Chondrocyte (in vitro differentiated cells): Measurements from ENCODE around the gene TCF4. TPM values are rescaled to one million over a fixed set of nuclear protein-coding genes. Genes with fewer than 3 reads are reported as not detected.

Source experiments
- DNase-seq: peaks from one replicate; pipeline ENCODE4 v3.0.0; 2021; ENCODE audit warnings: mixed read lengths, low spot score
- H3K27ac Mint-ChIP-seq: one replicate; pipeline ENCODE4 v1.8.0; 2021; ENCODE audit warnings: mild to moderate bottlenecking, moderate library complexity, mixed read lengths; ENCODE audit not compliant: unreplicated experiment
- H3K27me3 Mint-ChIP-seq: 2 replicates; pipeline ENCODE4 v1.8.0; 2021; ENCODE audit warnings: low read depth, mixed read lengths
- H3K36me3 Mint-ChIP-seq: 2 replicates; pipeline ENCODE4 v1.8.0; 2021; ENCODE audit warnings: low read depth, mixed read lengths
- H3K4me1 Mint-ChIP-seq: 2 replicates; pipeline ENCODE4 v1.8.0; 2021; ENCODE audit warnings: low read depth, mild to moderate bottlenecking, mixed read lengths
- H3K4me3 Mint-ChIP-seq: one replicate; pipeline ENCODE4 v1.8.0; 2021; ENCODE audit warnings: mild to moderate bottlenecking, moderate library complexity, mixed read lengths; ENCODE audit not compliant: unreplicated experiment
- H3K9me3 Mint-ChIP-seq: 2 replicates; pipeline ENCODE4 v1.8.0; 2021; ENCODE audit warnings: low read depth, mixed read lengths
- CTCF ChIP-seq: fragments of 200-600 bp; sonication (generic); IDR thresholded peaks from 2 replicates; pipeline ENCODE4 v1.5.0; 2021; ENCODE audit warnings: antibody characterized with exemption, mild to moderate bottlenecking, moderate library complexity
- total RNA-seq: library from RNA; stranded (reverse); gene quantifications from 3 replicates; pipeline ENCODE4 v1.2.1, GENCODE V29; 2021

Gene TCF4
- total RNA-seq, 1 donor from 2014 or later, result 36.8 TPM

- peaks cover 22% of the 10 kb centered on the region for H3K4me1 Mint-ChIP-seq
- no peak overlapping the region for H3K27ac Mint-ChIP-seq
- DNase-seq, result no peak
- H3K36me3 Mint-ChIP-seq, result no peaks in the 10 kb centered on the region
- no peaks in the 10 kb centered on the region for H3K9me3 Mint-ChIP-seq
- no peak for TF ChIP-seq CTCF
- no peaks in the 10 kb centered on the region for H3K27me3 Mint-ChIP-seq
- no peak overlapping the region for H3K4me3 Mint-ChIP-seq
Observed at GRCh38 chr18:55395799-55396198, 192.2 kb downstream of the TCF4 start.

- TF ChIP-seq CTCF, result no peak
- H3K27ac Mint-ChIP-seq, result no peak overlapping the region
Observed at GRCh38 chr18:55390898-55391297, 197.1 kb downstream of the TCF4 start.

GRCh38 chr18:55387139-55387984, 200.6 kb downstream of the TCF4 start:
- Mint-ChIP-seq H3K4me3 (no peak overlapping the region), H3K9me3 (peaks cover 11% of the 10 kb centered on the region), H3K36me3 (peaks cover 4% of the 10 kb centered on the region), H3K27me3 (no peaks in the 10 kb centered on the region), H3K27ac (no peak overlapping the region), H3K4me1 (no peaks in the 10 kb centered on the region)
- no peak for TF ChIP-seq CTCF
- DNase-seq, result no peak

More at GRCh38 chr18:55390898-55391297, 197.1 kb downstream of the TCF4 start:
- Mint-ChIP-seq H3K4me1 (no peaks in the 10 kb centered on the region), H3K4me3 (no peak overlapping the region), H3K36me3 (peaks cover 4% of the 10 kb centered on the region), H3K27me3 (no peaks in the 10 kb centered on the region), H3K9me3 (no peaks in the 10 kb centered on the region)
- no peak for DNase-seq

GRCh38 chr18:55386545-55386944, 201.4 kb downstream of the TCF4 start:
- TF ChIP-seq CTCF, result no peak
- H3K36me3 Mint-ChIP-seq, result peaks cover 4% of the 10 kb centered on the region
- no peak overlapping the region for H3K27ac Mint-ChIP-seq
- H3K4me3 Mint-ChIP-seq, result no peak overlapping the region
- no peaks in the 10 kb centered on the region for H3K27me3 Mint-ChIP-seq
- H3K4me1 Mint-ChIP-seq, result no peaks in the 10 kb centered on the region
- peaks cover 16% of the 10 kb centered on the region for H3K9me3 Mint-ChIP-seq
- no peak for DNase-seq

- Mint-ChIP-seq H3K4me3 (no peak overlapping the region), H3K27me3 (no peaks in the 10 kb centered on the region), H3K27ac (no peak overlapping the region), H3K36me3 (peaks cover 4% of the 10 kb centered on the region), H3K4me1 (no peaks in the 10 kb centered on the region), H3K9me3 (peaks cover 16% of the 10 kb centered on the region)
- no peak for TF ChIP-seq CTCF
- no peak for DNase-seq
Observed at GRCh38 chr18:55385770-55386169, 202.2 kb downstream of the TCF4 start.
